Body of pancreas (tissue), 4 donors: ENCODE results near the gene SIRT7. TPM values are rescaled to one million over a fixed set of nuclear protein-coding genes. Genes with fewer than 3 reads are reported as not detected.

ENCODE experiments used
- ATAC-seq: fragments of 150-250 bp; one replicate; pipeline ENCODE4 v1.9.1; 2016
- DNase-seq, 4 donors: peaks; one replicate each; pipeline ENCODE4 v3.0.0-alpha.2; 2019
- H3K27ac ChIP-seq, 4 donors: fragments of 200-600 bp; sonication (generic); 1 replicate in 3 of 4; 2 replicates in 1 of 4; pipeline versions ENCODE4 v1.5.1 to v1.6.1; 2016 to 2019; ENCODE audit warnings: mild to moderate bottlenecking in 1 of 4, mixed read lengths in 1 of 4, moderate library complexity in 1 of 4
- H3K27me3 ChIP-seq, 2 donors: fragments of 200-600 bp; sonication (generic); one replicate each; pipeline ENCODE4 v1.6.0; 2016; ENCODE audit warnings: mild to moderate bottlenecking in 1 of 2
- H3K36me3 ChIP-seq, 2 donors: fragments of 200-600 bp; sonication (generic); replicated peaks in 1 of 2; 2 replicates each; pipeline ENCODE4 v1.5.1; 2016; ENCODE audit warnings: low read depth in 2 of 2; ENCODE audit not compliant: insufficient read depth in 1 of 2
- H3K4me1 ChIP-seq: fragments of 200-600 bp; sonication (generic); one replicate; pipeline ENCODE4 v1.6.0; 2016
- H3K4me3 ChIP-seq, 2 donors: fragments of 200-600 bp; sonication (generic); 1 replicate in 1 of 2; 2 replicates in 1 of 2; pipeline ENCODE4 v1.5.1; 2016 to 2019
- H3K9me3 ChIP-seq, 3 donors: fragments of 200-600 bp; sonication (generic); 1 replicate in 2 of 3; 2 replicates in 1 of 3; pipeline ENCODE4 v1.5.1; 2016
- POLR2A ChIP-seq, 3 donors: fragments of 450-650 bp; IDR thresholded peaks; one replicate each; pipeline ENCODE4 v1.6.1; 2016; ENCODE audit warnings: antibody characterized with exemption in 3 of 3, mild to moderate bottlenecking in 2 of 3
- WGBS, 2 donors: methylation state at CpG; one replicate each; pipeline ENCODE4 v1.1.5; 2017; 5-methylcytosine and 5-hydroxymethylcytosine counted together
- intact Hi-C: fragments of 100-400 bp; cut with DNase I; formaldehyde crosslinking; loops from one replicate; pipeline ENCODE4 v1.15.1; 2023
- total RNA-seq, 2 donors: library from RNA; depleted of rRNA; stranded (reverse); fragments of >200 nt; gene quantifications; one replicate each; pipeline ENCODE4 v1.1.0, GENCODE V29; 2016
- TF ChIP-seq, protein P1 (sequence below), 7 experiments: fragments of 450-650 bp in 4 of 7; fragments of 200-600 bp in 3 of 7; sonication (generic) in 3 of 7; IDR thresholded peaks; one replicate each; pipeline ENCODE4 v1.5.1; 2016 to 2019; ENCODE audit warnings: antibody characterized with exemption in 7 of 7

The SIRT7 gene
- total RNA-seq, 2 donors from 2014 or later: 23.9 to 48.5 TPM

DNA sequence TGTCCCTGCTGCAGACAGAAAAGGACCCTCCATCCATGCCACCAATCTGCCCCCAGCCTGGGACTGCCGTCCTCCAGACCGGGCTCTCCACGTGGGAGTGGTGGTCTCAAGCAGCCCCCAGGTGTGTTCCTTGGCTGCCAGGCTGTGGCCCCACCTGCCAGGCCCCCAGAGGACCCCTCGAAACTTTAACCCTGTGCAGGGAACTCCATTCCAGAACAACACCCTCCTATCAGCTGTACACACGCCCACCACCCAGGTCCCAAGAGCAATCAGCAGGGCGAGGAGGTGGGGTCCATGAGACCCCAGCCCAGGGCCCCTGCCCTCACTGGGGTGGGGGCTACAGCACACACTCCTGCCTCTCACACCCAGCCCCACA, 17.7 kb upstream of the SIRT7 start:
- no peak for ATAC-seq
- 75% methylated on average over 6 of the region's 6 CpGs; no CpG with 5 or more reads in 1 of the 2 donors for WGBS, 2 donors
- intact Hi-C loops: no loop called here
- Histone ChIP-seq H3K4me1 (peaks cover 30% of the 10 kb centered on the region), H3K27ac (no peak overlapping the region), H3K4me3 (peak overlapping the region in 1 of 2 donors; percentile 74), H3K27me3 (no peaks in the 10 kb centered on the region), H3K9me3 (no peaks in the 10 kb centered on the region), H3K36me3 (no peaks in the 10 kb centered on the region)
- DNase-seq: no peak
- TF ChIP-seq POLR2A (IDR thresholded peaks at IDR 0.05): no peak
- TF ChIP-seq, protein P1, sequence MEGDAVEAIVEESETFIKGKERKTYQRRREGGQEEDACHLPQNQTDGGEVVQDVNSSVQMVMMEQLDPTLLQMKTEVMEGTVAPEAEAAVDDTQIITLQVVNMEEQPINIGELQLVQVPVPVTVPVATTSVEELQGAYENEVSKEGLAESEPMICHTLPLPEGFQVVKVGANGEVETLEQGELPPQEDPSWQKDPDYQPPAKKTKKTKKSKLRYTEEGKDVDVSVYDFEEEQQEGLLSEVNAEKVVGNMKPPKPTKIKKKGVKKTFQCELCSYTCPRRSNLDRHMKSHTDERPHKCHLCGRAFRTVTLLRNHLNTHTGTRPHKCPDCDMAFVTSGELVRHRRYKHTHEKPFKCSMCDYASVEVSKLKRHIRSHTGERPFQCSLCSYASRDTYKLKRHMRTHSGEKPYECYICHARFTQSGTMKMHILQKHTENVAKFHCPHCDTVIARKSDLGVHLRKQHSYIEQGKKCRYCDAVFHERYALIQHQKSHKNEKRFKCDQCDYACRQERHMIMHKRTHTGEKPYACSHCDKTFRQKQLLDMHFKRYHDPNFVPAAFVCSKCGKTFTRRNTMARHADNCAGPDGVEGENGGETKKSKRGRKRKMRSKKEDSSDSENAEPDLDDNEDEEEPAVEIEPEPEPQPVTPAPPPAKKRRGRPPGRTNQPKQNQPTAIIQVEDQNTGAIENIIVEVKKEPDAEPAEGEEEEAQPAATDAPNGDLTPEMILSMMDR (IDR thresholded peaks at IDR 0.05): no peak

DNA sequence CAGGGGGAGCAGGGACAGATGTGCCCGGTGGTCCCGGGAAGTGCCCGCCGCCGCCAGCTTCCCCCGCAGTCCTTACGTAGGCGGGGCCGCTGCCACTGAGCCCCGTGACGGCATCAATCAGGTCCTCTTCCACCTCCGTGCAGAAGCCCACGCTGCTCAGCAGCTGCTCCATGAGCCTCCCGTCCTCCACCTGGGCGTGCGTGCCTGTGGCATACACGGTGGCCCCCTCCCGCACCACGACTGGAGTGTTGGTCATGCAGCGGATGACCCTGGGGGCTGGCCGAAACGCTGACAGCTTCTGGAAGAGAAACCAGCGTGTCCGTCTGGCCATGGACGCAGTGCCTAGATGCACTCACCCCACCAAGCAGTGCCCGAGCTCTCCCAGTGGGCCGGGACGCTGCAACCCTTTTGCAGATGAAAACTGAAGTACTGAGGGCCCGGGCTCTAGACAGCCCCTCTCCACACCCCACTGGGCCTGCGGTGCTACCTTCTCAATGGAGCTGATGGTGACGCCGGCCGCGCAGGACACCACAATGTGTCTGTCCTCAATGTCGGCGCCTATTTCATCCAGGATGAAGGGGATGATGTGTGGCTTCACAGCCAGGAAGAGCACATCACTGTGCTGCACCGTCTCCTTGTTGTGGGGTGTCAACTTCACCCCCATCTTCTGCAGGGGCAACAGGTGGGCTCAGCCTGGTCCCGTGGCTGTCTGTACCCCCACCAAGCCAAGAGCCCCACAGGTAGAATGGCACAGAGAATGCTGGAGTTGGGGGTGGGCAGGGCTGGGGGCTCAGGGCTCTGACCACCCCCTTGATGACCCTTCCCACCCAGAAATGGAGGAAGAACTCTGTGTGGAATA, 17.1 kb upstream of the SIRT7 start:
- peak in 1 of 4 donors; percentile 13 for DNase-seq
- Histone ChIP-seq H3K27ac (no peak overlapping the region), H3K9me3 (no peaks in the 10 kb centered on the region), H3K4me3 (no peak overlapping the region), H3K36me3 (no peaks in the 10 kb centered on the region), H3K27me3 (no peaks in the 10 kb centered on the region), H3K4me1 (peaks cover 30% of the 10 kb centered on the region)
- no peak for TF ChIP-seq POLR2A (IDR thresholded peaks at IDR 0.05)
- TF ChIP-seq, protein P1 (IDR thresholded peaks at IDR 0.05): no peak
- intact Hi-C loops: no loop called here
- WGBS, 2 donors: 81 to 85% methylated on average over 26 to 38 of the region's 38 CpGs
- ATAC-seq: no peak

DNA sequence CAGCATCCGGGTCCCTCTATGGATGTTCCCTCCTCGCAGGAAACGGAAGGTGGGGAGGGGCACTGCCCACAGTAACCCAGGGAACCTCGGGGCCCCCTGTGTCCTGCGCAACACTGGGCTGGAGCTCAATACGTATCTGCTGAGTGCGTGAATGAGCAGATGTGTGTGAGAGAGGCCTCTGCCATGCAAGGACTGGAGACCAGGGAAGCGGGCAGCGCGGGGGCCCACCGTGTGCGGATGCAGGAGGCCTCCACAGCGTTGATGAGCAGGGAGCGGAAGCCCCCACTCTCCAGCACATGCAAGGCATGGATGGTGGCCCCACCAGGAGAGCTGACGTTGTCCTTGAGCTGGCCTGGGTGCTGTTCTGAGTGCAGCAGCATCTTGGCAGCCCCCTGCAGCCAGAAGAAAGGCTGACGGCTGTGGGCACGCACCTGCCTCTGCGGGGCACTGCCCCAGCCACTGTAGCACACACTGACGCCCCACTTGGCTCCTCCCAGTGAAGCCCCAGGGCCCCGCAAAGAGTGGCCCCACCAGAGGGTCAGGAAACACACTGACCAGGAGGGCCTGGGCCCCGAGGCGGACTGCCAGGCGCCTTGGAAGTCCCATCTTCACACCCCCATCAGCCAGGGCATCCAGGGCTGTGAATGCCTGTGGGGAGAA, 16.3 kb upstream of the SIRT7 start:
- TF ChIP-seq POLR2A (IDR thresholded peaks at IDR 0.05): no peak
- TF ChIP-seq, protein P1 (IDR thresholded peaks at IDR 0.05): no peak
- peaks cover 30% of the 10 kb centered on the region for H3K4me1 ChIP-seq
- H3K27ac ChIP-seq: no peak overlapping the region
- DNase-seq (peak in 1 of 4 donors; percentile 10), ATAC-seq (no peak)
- H3K27me3 ChIP-seq: no peaks in the 10 kb centered on the region
- no peaks in the 10 kb centered on the region for H3K9me3 ChIP-seq
- no peak overlapping the region for H3K4me3 ChIP-seq
- 71 to 74% methylated on average over 12 to 20 of the region's 23 CpGs for WGBS, 2 donors
- no peaks in the 10 kb centered on the region for H3K36me3 ChIP-seq
- intact Hi-C loops: no loop called here

DNA sequence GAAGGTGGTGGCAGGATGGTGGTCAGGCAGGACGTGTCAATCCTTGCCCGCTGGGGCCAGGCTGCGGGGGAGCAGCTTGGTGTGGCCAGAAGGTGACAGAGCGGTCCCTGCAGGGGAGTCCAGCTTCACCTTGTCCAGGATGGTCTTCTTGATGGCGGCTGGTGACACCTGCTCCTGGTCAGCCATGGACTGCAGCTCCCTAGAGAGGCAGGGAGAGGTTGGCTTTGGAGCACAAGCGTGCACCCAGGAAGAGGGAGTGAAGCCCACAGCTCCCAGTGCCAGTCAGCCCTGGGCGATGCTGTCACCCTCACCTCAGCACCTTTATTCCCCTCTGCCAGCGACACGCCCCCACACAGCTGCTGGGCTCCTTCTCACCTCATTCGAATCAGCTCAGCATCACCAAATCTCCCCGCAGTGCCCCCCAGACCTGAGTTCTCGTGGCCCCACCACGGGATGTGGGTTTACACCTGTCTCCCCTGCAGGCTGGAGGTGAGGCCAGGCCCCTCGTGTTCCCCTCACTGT, 15.3 kb upstream of the SIRT7 start:
- H3K27me3 ChIP-seq: no peaks in the 10 kb centered on the region
- intact Hi-C loops: no loop called here
- no peak overlapping the region for H3K27ac ChIP-seq
- TF ChIP-seq POLR2A (IDR thresholded peaks at IDR 0.05): no peak
- TF ChIP-seq, protein P1 (IDR thresholded peaks at IDR 0.05): no peak
- H3K9me3 ChIP-seq: no peaks in the 10 kb centered on the region
- 81 to 85% methylated on average over 14 of the region's 14 CpGs for WGBS, 2 donors
- peaks cover 40% of the 10 kb centered on the region for H3K4me1 ChIP-seq
- no peak overlapping the region for H3K4me3 ChIP-seq
- no peak for ATAC-seq
- DNase-seq: no peak
- no peaks in the 10 kb centered on the region for H3K36me3 ChIP-seq
